GM19397 (cell line): ENCODE data around the gene CTU2.

Experiments used
- ATAC-seq: cut with Tn5 transposase; IDR thresholded peaks from one replicate; pipeline ENCODE4 v1.9.1; 2021; ENCODE audit warnings: mild to moderate bottlenecking, moderate library complexity; ENCODE audit not compliant: unreplicated experiment

Gene CTU2

GRCh38 chr16:88713054-88713453 is 6.8 kb downstream of the CTU2 start:
- no peak for ATAC-seq

- ATAC-seq, result no peak
Measured at GRCh38 chr16:88713568-88714419, 7.5 kb downstream of the CTU2 start.

GRCh38 chr16:88714420-88715302 is 8.4 kb downstream of the CTU2 start:
- no peak for ATAC-seq

GRCh38 chr16:88715312-88716190 is 9.2 kb downstream of the CTU2 start:
- ATAC-seq, result no peak

GRCh38 chr16:88716201-88716600 is 9.9 kb downstream of the CTU2 start:
- no peak for ATAC-seq

GRCh38 chr16:88716601-88717001 is 10.3 kb downstream of the CTU2 start:
- no peak for ATAC-seq

- ATAC-seq, result no peak
Measured at GRCh38 chr16:88718178-88718577, 11.9 kb downstream of the CTU2 start.

- ATAC-seq, result no peak
Measured at GRCh38 chr16:88719267-88719932, 13.1 kb downstream of the CTU2 start.

GRCh38 chr16:88719933-88720296 is 13.6 kb downstream of the CTU2 start:
- ATAC-seq, result no peak

- ATAC-seq, result no peak
Measured at GRCh38 chr16:88720396-88720970, 14.2 kb downstream of the CTU2 start.

- no peak for ATAC-seq
Measured at GRCh38 chr16:88721236-88721635, 14.9 kb downstream of the CTU2 start.

- no peak for ATAC-seq
Measured at GRCh38 chr16:88721815-88722755, 15.8 kb downstream of the CTU2 start.

- no peak for ATAC-seq
Measured at GRCh38 chr16:88722784-88723506, 16.6 kb downstream of the CTU2 start.

- no peak for ATAC-seq
Measured at GRCh38 chr16:88723507-88723887, 17.2 kb downstream of the CTU2 start.

GRCh38 chr16:88723911-88724310 is 17.6 kb downstream of the CTU2 start:
- no peak for ATAC-seq

- no peak for ATAC-seq
Measured at GRCh38 chr16:88724855-88725555, 18.7 kb downstream of the CTU2 start.

GRCh38 chr16:88725609-88726407 is 19.5 kb downstream of the CTU2 start:
- no peak for ATAC-seq
